ENCODE data around the gene WARS2. TPM values are rescaled to one million over a fixed set of nuclear protein-coding genes. Genes with fewer than 3 reads are reported as not detected.

WARS2 gene
- total RNA-seq, 1 experiment from 2014 or later: 10.5 TPM

- TF ChIP-seq REST (IDR thresholded peaks at IDR 0.05; ENCODE audit: low read depth): no peak
- TF ChIP-seq ZNF274 (IDR thresholded peaks at IDR 0.05; ENCODE audit: low read depth, low read length): no peak
- no peak for TF ChIP-seq CTCF (IDR thresholded peaks at IDR 0.05 in 2 of 3, conservative IDR thresholded peaks at IDR 0.05 in 1 of 3; ENCODE audit: borderline replicate concordance in 1 of 3, insufficient read depth in 1 of 3, low read depth in 2 of 3, low read length in 2 of 3)
- TF ChIP-seq EZH2 (IDR thresholded peaks at IDR 0.05): no peak
- TF ChIP-seq JUND (IDR thresholded peaks at IDR 0.05): no peak
- TF ChIP-seq EGR1 (IDR thresholded peaks at IDR 0.05; ENCODE audit: low read depth): no peak
- TF ChIP-seq FOSL1 (IDR thresholded peaks at IDR 0.05; ENCODE audit: low read depth): no peak
Observed at GRCh38 chr1:119011116-119011515, 129.3 kb downstream of the WARS2 start (continued).

- Histone ChIP-seq H3K79me2 (ENCODE audit: insufficient read depth, low read length) (no peaks in the 10 kb centered on the region), H3K36me3 (ENCODE audit: control insufficient read depth in 1 of 2, insufficient read depth in 2 of 2, low read length in 2 of 2) (no peaks in the 10 kb centered on the region), H3K9me2 (ENCODE audit: insufficient read depth) (no peaks in the 10 kb centered on the region), H3K9me3 (ENCODE audit: control insufficient read depth in 1 of 2, insufficient read depth in 1 of 2, low read depth in 1 of 2, low read length in 2 of 2) (no peaks in the 10 kb centered on the region), H3K27ac (ENCODE audit: low read depth, low read length) (no peak overlapping the region), H4K20me1 (ENCODE audit: insufficient read depth) (no peaks in the 10 kb centered on the region), H3K4me1 (ENCODE audit: control insufficient read depth in 1 of 2, insufficient read depth in 2 of 2, low read length in 2 of 2) (no peaks in the 10 kb centered on the region), H3K4me2 (ENCODE audit: low read length) (no peak overlapping the region), H2AFZ (ENCODE audit: low read depth, low read length, poor library complexity, severe bottlenecking) (no peak overlapping the region), H3K4me3 (replicated peaks in 1 of 2; ENCODE audit: low read depth in 1 of 2, low read length in 2 of 2) (no peak overlapping the region), H3K9ac (ENCODE audit: low read length) (no peak overlapping the region), H3K27me3 (ENCODE audit: insufficient read depth, low read length) (no peaks in the 10 kb centered on the region)
- ChIA-PET CTCF (no interaction called here), RAD21 (ENCODE audit: low non-redundant PET in 1 of 2, low total read pairs in 2 of 2, uncharacterized antibody in 2 of 2, unreplicated experiment in 2 of 2) (no interaction called here), POLR2A (no interaction called here)
- TF ChIP-seq POLR2A (IDR thresholded peaks at IDR 0.05; ENCODE audit: borderline replicate concordance, extremely low read depth, insufficient read depth, insufficient read length): no peak
- no peak for TF ChIP-seq POLR2AphosphoS5 (IDR thresholded peaks at IDR 0.05; ENCODE audit: low read depth, low read length)
- TF ChIP-seq REST (IDR thresholded peaks at IDR 0.05; ENCODE audit: low read depth): no peak
- no peak for TF ChIP-seq ELF1 (IDR thresholded peaks at IDR 0.05; ENCODE audit: borderline replicate concordance, low read depth)
- TF ChIP-seq ATF3 (IDR thresholded peaks at IDR 0.05): no peak
- no peak for TF ChIP-seq ZFX (IDR thresholded peaks at IDR 0.05)
- TF ChIP-seq CBX3 (IDR thresholded peaks at IDR 0.05; ENCODE audit: low read depth): no peak
- no peak for TF ChIP-seq SP1 (IDR thresholded peaks at IDR 0.05; ENCODE audit: low read depth)
- TF ChIP-seq CEBPB (IDR thresholded peaks at IDR 0.05; ENCODE audit: low read depth): no peak
- no peak for TF ChIP-seq FOSL1 (IDR thresholded peaks at IDR 0.05; ENCODE audit: low read depth)
- ATAC-seq (no peak), DNase-seq (ENCODE audit: low read depth, low spot score) (no peak)
- intact Hi-C loops (cut with micrococcal nuclease): no loop called here
- BruUV-seq (replicated peaks): no TSS peak
Observed at GRCh38 chr1:119010201-119010600, 130.3 kb downstream of the WARS2 start.
